HepG2 (cell line): ENCODE results near the gene CCDC77. TPM values are rescaled to one million over a fixed set of nuclear protein-coding genes. Genes with fewer than 3 reads are reported as not detected.

ENCODE experiments used
- ARHGAP35 ChIP-seq: sonication (generic); formaldehyde crosslinking; IDR thresholded peaks from 2 replicates; pipeline ENCODE4 v1.9.0; 2022; ENCODE audit warnings: mild to moderate bottlenecking, inconsistent platforms, moderate library complexity, missing genetic modification reagents, borderline replicate concordance
- CEBPG ChIP-seq: IDR thresholded peaks from 2 replicates; pipeline ENCODE4 v1.6.1; 2016
- GMEB2 ChIP-seq: IDR thresholded peaks from 2 replicates; pipeline ENCODE4 v1.6.1; 2016; ENCODE audit warnings: missing biosample characterization, missing genetic modification reagents, low read depth
- GPBP1L1 ChIP-seq: sonication (generic); formaldehyde crosslinking; IDR thresholded peaks from 2 replicates; pipeline ENCODE4 v1.5.0; 2020; ENCODE audit warnings: mild to moderate bottlenecking, missing genetic modification reagents
- MTF1 ChIP-seq: sonication (generic); formaldehyde crosslinking; IDR thresholded peaks from 2 replicates; pipeline ENCODE4 v1.5.0; 2020; ENCODE audit warnings: missing genetic modification reagents
- MXD3 ChIP-seq: IDR thresholded peaks from 2 replicates; pipeline ENCODE4 v1.6.1; 2016; ENCODE audit warnings: mild to moderate bottlenecking, missing biosample characterization, missing genetic modification reagents
- PITX1 ChIP-seq: sonication (generic); formaldehyde crosslinking; IDR thresholded peaks from 2 replicates; pipeline ENCODE4 v1.5.1; 2020; ENCODE audit warnings: mild to moderate bottlenecking, missing genetic modification reagents
- SKIL ChIP-seq: sonication (generic); formaldehyde crosslinking; IDR thresholded peaks from 2 replicates; pipeline ENCODE4 v1.8.0; 2022; ENCODE audit warnings: missing genetic modification reagents, mild to moderate bottlenecking, moderate library complexity, borderline replicate concordance
- SOX6 ChIP-seq, 2 experiments: fragments of 450-650 bp in 1 of 2; sonication (generic) in 1 of 2; formaldehyde crosslinking in 1 of 2; IDR thresholded peaks; 2 replicates each; pipeline versions ENCODE4 v1.4.0 to v1.6.1; 2017 to 2020; ENCODE audit warnings: antibody characterized with exemption in 1 of 2, mild to moderate bottlenecking in 1 of 2, missing genetic modification reagents in 1 of 2
- THAP8 ChIP-seq: sonication (generic); formaldehyde crosslinking; IDR thresholded peaks from 2 replicates; pipeline ENCODE4 v1.5.1; 2020; ENCODE audit warnings: missing genetic modification reagents, mild to moderate bottlenecking, borderline replicate concordance
- ZBTB49 ChIP-seq: sonication (generic); formaldehyde crosslinking; IDR thresholded peaks from 2 replicates; pipeline ENCODE4 v1.4.0; 2020; ENCODE audit warnings: missing genetic modification reagents, borderline replicate concordance
- ZNF136 ChIP-seq: sonication (generic); formaldehyde crosslinking; IDR thresholded peaks from 2 replicates; pipeline ENCODE4 v1.8.1; 2022; ENCODE audit warnings: low read depth, mild to moderate bottlenecking, moderate library complexity, missing genetic modification reagents
- ZNF329 ChIP-seq: sonication (generic); formaldehyde crosslinking; IDR thresholded peaks from 2 replicates; pipeline ENCODE4 v1.9.0; 2021; ENCODE audit warnings: low read depth, mild to moderate bottlenecking, missing genetic modification reagents
- ZNF333 ChIP-seq: sonication (generic); formaldehyde crosslinking; IDR thresholded peaks from 2 replicates; pipeline ENCODE4 v1.4.0; 2020; ENCODE audit warnings: mild to moderate bottlenecking, missing genetic modification reagents, borderline replicate concordance
- ZNF430 ChIP-seq: sonication (generic); formaldehyde crosslinking; IDR thresholded peaks from 2 replicates; pipeline ENCODE4 v1.9.0; 2021; ENCODE audit warnings: mild to moderate bottlenecking, missing genetic modification reagents
- ZNF644 ChIP-seq: IDR thresholded peaks from 2 replicates; pipeline ENCODE4 v1.6.1; 2016; ENCODE audit warnings: low read depth
- ZNF792 ChIP-seq: IDR thresholded peaks from 2 replicates; pipeline ENCODE4 v1.6.1; 2016
- ZSCAN25 ChIP-seq: sonication (generic); formaldehyde crosslinking; IDR thresholded peaks from 2 replicates; pipeline ENCODE4 v1.8.0; 2022; ENCODE audit warnings: mild to moderate bottlenecking, missing genetic modification reagents
- ZSCAN9 ChIP-seq: IDR thresholded peaks from 2 replicates; pipeline ENCODE4 v1.6.1; 2016; ENCODE audit warnings: borderline replicate concordance
- polyA plus RNA-seq, 8 experiments: library from polyadenylated mRNA; depleted of rRNA in 3 of 8; stranded (reverse) in 7 of 8; unstranded in 1 of 8; fragments of >200 nt; fragmentation: Illumina TruSeq in 4 of 8; extraction: Trizol in 4 of 8; gene quantifications; 2 replicates each; pipeline versions ENCODE4 v1.2.1 to v1.2.3, GENCODE V29; 2011 to 2016; ENCODE audit warnings: low read depth in 4 of 8, missing spikeins in 1 of 8, mixed read lengths in 1 of 8; ENCODE audit not compliant: insufficient read depth in 1 of 8
- total RNA-seq, 5 experiments: library from RNA; depleted of rRNA; stranded (reverse); fragments of >200 nt; fragmentation: Illumina TruSeq; extraction: Trizol; gene quantifications; 2 replicates each; pipeline ENCODE4 v1.2.3, GENCODE V29; 2016; ENCODE audit warnings: low read depth in 1 of 5

The CCDC77 gene
- total and polyA plus RNA-seq, 2 of the 13 experiments (the other 11 are each of a cell fraction or from before 2014, with no cell fraction given) = 6.4 to 16.4 TPM

- TF ChIP-seq ZBTB49 (CRISPR knock-in tag) (no peak), SOX6 (IDR thresholded peaks at IDR 0.05) (no peak), SOX6 (CRISPR knock-in tag; IDR thresholded peaks at IDR 0.05) (peak; percentile 50; the same call in 1 of the 2 replicates), ZSCAN25 (CRISPR knock-in tag) (peak; percentile 89), MTF1 (CRISPR knock-in tag) (no peak), ZNF430 (CRISPR knock-in tag) (peak; percentile 89), ZNF329 (CRISPR knock-in tag) (peak; percentile 63; the same call in 1 of the 2 replicates), ZNF333 (peak; percentile 65; the same call in 1 of the 2 replicates), ZNF792 (CRISPR knock-in tag) (peak; percentile 34; the same call in 1 of the 2 replicates), ZSCAN9 (CRISPR knock-in tag) (no peak), ZNF644 (CRISPR knock-in tag) (no peak), ARHGAP35 (CRISPR knock-in tag) (no peak), PITX1 (peak; percentile 68), GPBP1L1 (no peak), GMEB2 (CRISPR knock-in tag) (peak; percentile 74), CEBPG (peak; percentile 21; the same call in 1 of the 2 replicates), ZNF136 (CRISPR knock-in tag) (no peak), SKIL (CRISPR knock-in tag) (no peak), THAP8 (CRISPR knock-in tag) (no peak), MXD3 (CRISPR knock-in tag) (peak; percentile 69)
Measured at GRCh38 chr12:389142-390096, 12.0 kb upstream of the CCDC77 start, which contains the start of gene KDM5A (continued).
